GM18867 (cell line): ENCODE results near the gene KRT25.

Experiments used
- ATAC-seq: cut with Tn5 transposase; IDR thresholded peaks from one replicate; pipeline ENCODE4 v1.9.1; 2021; ENCODE audit warnings: mild to moderate bottlenecking, moderate library complexity; ENCODE audit not compliant: unreplicated experiment

Gene KRT25

DNA sequence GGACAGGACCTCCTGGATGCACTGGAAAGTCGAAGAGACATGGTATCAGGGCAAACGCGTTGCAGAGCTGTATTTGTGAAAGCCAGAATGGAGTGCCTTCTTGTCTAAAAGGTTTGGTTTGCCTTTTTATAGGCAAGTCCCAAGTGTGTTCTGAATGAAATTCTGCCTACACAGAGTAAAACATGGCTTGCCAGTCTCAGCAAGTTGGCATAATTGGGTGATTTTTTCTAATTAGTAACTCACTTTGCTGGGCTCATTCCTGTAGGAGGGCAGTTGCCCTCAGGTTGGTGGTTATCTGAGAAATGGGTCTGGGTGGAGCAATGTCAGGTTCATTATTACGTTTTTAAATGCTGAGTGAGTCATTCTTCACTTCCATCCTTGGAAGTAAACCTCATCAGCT is at the start of gene KRT25:
TSS of gene KRT25 (minus strand) at position 101 of the 400 bp plus-strand sequence. CDS start at position 41, 60 bp downstream.
- ATAC-seq: no peak

DNA sequence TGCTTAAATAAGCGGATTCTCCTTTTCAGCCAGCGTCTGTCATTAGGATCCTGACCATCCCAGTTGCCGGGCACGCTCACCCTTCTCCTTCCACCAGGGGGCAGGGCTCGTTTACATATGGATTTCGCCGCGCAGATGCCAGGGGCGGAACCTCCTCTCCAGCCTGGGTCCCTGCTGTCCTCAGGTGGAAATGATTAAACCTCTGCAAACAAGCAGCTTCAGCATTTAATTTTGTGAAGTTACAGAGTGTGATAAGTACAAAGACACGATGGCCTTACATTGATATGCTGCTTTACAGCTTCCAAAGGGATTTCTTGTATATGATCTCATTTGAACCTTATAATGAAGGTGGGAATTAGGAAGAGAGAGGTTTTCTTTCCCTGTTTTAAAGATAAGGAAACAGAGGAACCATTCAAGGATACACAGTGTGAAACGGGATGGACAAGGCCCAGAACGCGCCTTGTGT is 48.5 kb upstream of the KRT25 start:
- peak; percentile 42 for ATAC-seq

DNA sequence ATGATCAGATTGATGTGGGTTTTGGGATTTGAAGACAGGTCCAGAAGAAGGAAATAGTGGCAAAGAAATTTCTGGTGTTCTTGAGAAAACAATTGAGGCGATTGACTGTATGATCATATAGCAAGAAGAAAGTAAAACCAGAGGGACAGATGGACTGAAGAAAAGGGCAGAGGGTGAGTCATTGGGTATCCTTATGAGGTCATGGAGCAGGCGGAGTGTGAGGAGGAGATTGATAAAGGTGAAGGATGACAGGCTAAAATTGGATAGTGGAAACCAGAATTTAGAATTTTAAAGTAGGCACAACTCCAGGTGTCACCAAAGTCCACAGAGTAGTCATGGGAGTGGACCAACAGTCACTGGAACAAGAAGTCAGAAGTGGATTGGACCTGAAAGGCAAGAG is 46.0 kb upstream of the KRT25 start:
- no peak for ATAC-seq

DNA sequence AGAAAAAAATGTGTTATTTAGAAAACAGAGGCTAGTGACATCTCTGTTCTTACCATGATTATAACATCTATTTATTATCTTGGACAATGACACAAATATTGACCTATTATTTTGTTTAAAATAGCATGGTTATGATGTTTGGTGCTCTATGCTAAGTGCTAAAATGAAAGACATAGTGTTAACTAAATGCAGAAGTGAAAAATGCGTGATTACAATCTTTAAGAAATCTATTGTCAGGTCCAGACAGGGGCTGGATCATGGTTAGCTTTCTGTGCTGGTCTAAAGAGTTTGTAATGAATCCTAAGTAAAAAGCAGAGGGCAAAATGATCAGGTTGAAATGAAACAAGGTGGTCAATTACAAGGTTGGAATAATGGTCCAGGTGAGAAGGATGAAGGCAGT is 45.2 kb upstream of the KRT25 start:
- ATAC-seq: no peak

DNA sequence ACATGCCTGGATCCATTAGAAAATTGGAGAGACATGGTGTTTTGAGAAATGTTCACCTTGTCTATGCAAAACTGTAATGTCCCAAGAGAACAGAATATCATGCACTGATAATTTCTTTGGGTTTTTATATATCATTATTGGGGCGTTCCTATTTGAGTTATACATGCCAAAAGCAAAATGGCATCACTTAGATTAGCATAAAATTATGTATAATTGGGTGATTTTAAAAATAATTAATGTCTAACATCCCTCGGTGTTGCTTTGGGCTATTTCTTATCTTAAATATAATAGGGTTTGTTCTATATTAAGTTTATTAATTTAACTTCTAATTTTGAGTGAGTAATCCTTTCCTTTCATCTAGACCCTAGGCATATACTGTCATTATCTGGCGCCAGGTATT is 44.7 kb upstream of the KRT25 start, which contains the start of gene KRT28:
TSS of gene KRT28 (minus strand) at position 101 of the 400 bp plus-strand sequence. CDS start at position 35, 66 bp downstream.
- ATAC-seq: no peak

DNA sequence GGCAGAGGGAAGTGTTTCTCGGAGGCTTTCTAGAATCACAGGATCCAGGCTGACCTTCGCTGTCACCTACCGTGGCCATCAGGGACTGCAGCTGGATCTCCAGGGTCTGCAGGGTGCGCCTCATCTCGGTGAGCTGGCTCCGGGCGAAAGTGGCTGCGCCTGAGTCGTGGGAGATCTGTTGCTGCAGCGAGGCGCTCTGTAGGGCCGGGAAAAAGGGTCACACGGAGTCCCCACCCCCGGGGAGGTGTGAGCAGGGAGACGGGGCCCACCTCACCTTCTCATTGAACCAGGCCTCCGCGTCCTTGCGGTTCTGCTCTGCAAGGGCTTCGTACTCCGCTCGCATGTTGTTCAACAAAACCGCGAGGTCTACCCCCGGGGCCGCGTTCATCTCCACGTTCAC is 41.7 kb upstream of the KRT25 start:
- no peak for ATAC-seq

DNA sequence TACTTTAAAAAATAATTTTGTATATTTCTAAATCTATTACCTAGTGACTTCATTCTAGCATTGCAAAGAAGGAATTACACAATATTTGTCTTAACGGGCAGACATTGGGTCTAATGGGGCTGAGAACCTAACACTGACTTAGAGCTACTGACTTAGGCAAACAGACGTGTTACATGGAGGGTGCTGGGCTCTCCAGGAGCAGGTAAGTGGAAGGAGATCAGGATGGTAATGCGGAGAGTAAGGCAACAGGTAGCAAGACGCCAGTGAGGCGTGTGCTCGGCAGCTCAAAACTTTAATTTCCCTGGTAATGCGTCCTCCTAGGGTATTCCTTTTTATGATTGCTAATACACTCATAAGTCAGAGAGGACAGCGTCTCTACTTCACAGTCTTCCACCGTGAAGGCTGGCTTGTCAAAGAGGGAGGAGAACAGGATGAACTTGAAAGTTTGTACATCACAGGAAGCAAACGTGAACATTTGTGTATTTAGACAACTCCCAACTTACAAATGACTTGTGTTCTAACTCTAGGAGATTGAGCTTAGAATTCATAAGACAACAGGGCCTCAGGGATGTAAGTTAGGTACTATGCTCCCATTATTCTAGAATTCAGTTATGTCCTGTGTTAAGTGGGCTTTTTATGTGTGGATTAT is 40.0 kb upstream of the KRT25 start:
- ATAC-seq: no peak

DNA sequence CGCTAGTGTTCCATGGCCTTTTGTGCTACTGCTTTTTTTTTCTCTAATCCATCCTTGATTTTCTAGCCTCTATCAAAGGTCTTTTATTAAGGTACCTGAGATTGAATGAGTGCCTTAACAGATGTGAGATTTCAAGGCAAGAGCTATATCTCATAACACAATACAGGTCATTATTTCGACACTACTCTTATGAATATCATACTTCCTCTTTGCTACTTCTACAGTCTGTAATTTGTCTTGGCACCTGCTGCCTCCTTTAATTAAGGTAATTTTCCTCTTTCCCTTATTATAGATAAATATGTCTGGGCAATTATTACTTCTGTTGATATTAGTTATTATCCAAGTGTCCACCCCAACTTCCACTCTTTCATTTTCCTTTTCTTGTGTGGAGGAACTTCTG is 39.3 kb upstream of the KRT25 start:
- ATAC-seq: no peak

DNA sequence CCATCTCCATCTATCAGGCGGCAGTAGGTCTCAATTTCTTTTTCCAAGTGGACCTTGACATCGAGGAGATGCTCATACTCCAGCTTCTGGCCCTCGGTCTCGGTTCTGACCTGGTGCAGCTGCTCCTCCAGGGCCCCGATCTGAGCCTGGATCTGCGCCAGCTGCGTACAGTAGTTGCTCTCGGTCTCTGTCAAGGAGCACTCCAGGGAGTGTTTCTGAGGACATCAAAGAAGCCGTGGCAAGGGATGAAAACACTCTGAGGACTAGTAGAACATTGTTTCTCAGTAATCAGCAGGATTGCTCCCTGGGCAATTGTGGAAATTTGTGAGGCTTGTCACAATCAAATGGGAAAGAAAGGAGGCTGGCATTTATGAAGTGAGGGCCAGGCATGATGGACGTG is 38.7 kb upstream of the KRT25 start:
- ATAC-seq: no peak

DNA sequence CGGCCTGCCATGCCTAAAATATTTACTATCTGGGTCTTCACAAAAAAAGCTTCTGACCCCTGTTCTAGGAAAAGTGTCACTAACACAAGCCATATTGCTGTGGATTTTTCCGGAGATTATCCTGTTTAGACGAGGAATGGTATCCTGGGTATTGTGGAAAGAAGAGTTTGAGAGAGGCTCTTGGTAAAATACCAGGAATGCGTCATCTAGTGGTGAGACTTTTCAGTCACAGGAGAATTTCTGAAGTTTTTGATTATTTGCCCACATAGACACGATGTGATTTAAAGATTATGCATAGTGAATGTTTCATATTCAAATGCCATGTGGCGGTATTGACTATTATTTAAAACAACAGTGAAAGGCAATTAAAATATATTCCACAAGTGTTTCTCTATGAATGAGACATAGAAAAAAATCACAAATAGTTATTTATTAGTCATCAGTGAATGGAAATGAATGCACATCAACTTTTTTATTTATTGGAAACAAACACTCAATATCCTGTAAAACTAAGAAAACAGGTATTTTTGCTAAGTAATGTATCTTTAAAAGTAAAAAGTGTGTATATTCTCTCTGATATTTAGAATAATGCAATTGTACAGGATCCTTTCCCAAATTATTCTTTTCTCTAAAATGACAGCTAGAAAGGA is 36.8 kb upstream of the KRT25 start:
- no peak for ATAC-seq

DNA sequence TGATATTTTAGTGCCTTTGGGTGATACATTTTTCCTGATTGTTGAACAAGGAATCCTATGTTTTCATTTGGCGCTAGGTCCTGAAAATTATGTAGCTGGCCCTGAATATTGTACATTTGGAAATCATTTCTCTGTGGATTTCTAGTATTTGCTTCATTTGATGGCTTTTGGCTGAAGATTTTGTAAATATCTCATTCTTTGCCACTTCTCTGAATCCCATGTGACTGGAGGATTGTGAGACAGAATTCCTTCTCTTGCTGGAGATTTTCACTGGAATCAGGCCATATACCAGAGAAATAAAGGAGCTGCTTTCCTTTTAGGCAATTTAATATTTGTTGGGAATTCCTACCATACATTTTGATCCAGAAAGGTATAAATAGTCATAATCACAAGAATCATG is 36.0 kb upstream of the KRT25 start:
- no peak for ATAC-seq

GRCh38 chr17:40782450-40782849 is 27.3 kb upstream of the KRT25 start, which contains the start of gene KRT27:
Gene KRT27 (minus strand): TSS chr17:40782550. CDS start chr17:40782493, 57 bp downstream.
- ATAC-seq: no peak

GRCh38 chr17:40779181-40779909 is 24.2 kb upstream of the KRT25 start:
- ATAC-seq: no peak

- ATAC-seq: no peak
Observed at GRCh38 chr17:40778461-40778860, 23.3 kb upstream of the KRT25 start.

DNA sequence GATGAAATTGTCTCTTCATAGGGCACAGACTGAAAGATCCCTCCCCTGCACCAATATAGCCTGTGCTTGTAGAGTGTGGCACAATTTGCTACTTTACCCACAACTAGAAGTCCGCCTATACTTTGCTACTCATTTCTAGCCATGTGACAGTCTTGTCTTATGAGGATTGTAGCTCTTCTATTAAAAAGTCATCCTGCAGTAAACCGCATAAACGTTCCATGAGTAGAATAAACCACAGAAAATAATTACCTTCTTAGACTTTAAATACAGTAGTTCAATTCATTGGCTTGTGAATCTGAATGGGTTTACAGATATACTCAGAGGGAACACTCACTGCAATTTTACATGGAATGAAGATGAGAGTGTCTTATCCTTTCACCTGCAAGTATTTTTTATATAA is 22.8 kb upstream of the KRT25 start:
- no peak for ATAC-seq

DNA sequence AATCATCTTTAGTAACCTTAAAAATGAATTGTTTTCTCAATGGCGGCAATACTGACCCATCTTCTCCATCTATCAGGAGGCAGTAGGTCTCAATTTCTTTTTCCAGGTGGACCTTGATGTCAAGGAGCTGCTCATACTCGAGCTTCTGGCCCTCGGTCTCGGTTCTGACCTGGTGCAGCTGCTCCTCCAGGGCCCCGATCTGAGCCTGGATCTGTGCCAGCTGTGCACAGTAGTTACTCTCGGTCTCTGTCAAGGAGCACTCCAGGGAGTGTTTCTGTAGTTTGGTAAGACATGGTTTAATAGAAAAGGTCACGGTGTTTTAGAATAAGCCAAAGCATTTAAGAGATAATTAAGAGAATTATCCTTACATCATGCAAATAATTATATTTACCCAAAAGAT is 22.3 kb upstream of the KRT25 start:
- no peak for ATAC-seq

DNA sequence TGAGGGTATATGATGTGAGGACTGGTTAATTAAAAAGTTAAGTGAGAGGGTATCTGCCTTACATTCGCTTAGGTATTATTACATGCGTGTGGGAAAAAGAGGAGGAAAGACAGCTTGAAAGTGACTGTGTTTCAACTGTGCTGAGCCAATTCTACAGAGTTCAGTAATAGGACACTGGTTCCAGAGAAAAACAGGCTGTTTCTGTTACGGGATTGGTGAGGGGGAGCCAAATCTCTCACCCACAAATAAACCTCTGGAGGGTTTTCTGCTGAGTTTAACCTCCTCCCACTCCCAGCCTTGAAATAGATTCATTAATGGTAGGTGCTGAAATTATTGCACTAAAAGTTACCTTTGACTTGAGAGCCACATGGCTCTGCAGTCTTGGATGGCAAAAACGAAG is 20.8 kb upstream of the KRT25 start:
- no peak for ATAC-seq

DNA sequence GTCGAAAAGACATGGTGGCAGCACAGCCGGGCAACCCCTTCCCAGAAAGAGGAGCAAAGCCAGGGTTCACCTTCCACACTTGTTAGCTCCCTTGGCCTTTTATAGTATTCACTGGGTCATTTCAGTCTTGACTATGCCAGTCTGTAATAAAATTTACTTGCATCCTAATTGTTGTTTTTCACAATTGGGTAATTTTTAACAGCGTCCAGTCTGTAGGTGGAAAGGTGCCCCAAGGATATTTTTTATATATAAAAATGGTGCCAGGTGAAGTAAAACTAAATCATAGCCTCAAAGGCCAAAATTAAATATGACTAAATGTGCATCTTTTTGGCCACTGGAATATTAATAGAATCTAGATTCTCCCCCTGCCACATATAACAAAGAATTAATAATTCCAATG is 17.0 kb upstream of the KRT25 start, which contains the start of gene KRT26:
TSS of gene KRT26 (minus strand) at position 101 of the 400 bp plus-strand sequence. CDS start at position 13, 88 bp downstream.
- no peak for ATAC-seq

GRCh38 chr17:40765657-40766056 is 10.5 kb upstream of the KRT25 start:
- ATAC-seq: no peak

DNA sequence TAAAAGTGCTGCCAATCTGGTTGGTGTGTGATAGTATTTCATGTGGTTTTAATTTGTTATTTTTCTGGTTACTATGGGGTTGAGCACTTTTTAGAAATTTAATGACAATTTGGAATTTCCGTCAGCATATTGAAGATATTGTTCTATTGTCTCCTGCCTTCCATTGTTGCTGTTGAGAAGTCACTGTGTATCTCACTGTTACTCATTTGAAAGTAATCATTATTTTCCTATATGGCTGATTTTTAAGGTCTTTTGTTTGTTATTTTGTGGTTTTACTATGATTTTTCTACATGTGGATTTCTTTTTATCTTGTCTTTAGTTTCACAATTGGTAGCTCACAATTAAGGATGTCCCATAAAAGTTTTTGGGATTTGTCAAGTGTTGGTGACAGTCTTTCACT is 8.6 kb upstream of the KRT25 start:
- no peak for ATAC-seq

- no peak for ATAC-seq
Observed at GRCh38 chr17:40760105-40761016, 5.2 kb upstream of the KRT25 start.
